ENCODE results near the gene PTPRJ. TPM values are rescaled to one million over a fixed set of nuclear protein-coding genes. Genes with fewer than 3 reads are reported as not detected.
A peak's percentile ranks its signal among the peaks of the same experiment; 100 is the strongest.

PTPRJ gene
- total and polyA plus RNA-seq, 2 donors (not counting 1 experiment from before 2014, with no cell fraction given) = 5.3 to 5.8 TPM

- no peak for TF ChIP-seq EZH2 (IDR thresholded peaks at IDR 0.05; ENCODE audit: low read length, missing control alignments)
- H2AFZ ChIP-seq (ENCODE audit: low read length) = no peak overlapping the region
Measured at GRCh38 chr11:48054994-48055291, 74.6 kb downstream of the PTPRJ start.

GRCh38 chr11:48055292-48056132, 75.2 kb downstream of the PTPRJ start:
- H3K4me1 ChIP-seq (ENCODE audit: control insufficient read depth, extremely low read depth, insufficient read depth, low read length) = peaks cover 16% of the 10 kb centered on the region
- no peaks in the 10 kb centered on the region for H3K36me3 ChIP-seq (ENCODE audit: control insufficient read depth, insufficient read depth, low read length)
- no peak overlapping the region for H3K9ac ChIP-seq (ENCODE audit: insufficient read depth, low read length)
- H4K20me1 ChIP-seq (ENCODE audit: control insufficient read depth, extremely low read depth, insufficient read depth, low read length) = no peaks in the 10 kb centered on the region
- peaks cover 2% of the 10 kb centered on the region for H3K79me2 ChIP-seq (ENCODE audit: control insufficient read depth, insufficient read depth, low read length)
- H2AFZ ChIP-seq (ENCODE audit: low read length) = no peak overlapping the region
- H3K9me3 ChIP-seq (ENCODE audit: control insufficient read depth, insufficient read depth, low read depth, low read length) = no peaks in the 10 kb centered on the region
- H3K4me2 ChIP-seq (ENCODE audit: extremely low read depth, insufficient read depth, low read length) = no peak overlapping the region
- H3K27ac ChIP-seq (ENCODE audit: insufficient read depth, low read length) = no peak overlapping the region
- no peaks in the 10 kb centered on the region for H3K27me3 ChIP-seq (ENCODE audit: control insufficient read depth, insufficient read depth, low read length)
- no peak overlapping the region for H3K4me3 ChIP-seq (replicated peaks in 1 of 4; ENCODE audit: control extremely low read depth in 1 of 4, insufficient read depth in 1 of 4, low read depth in 3 of 4, low read length in 4 of 4)
- DNase-seq (ENCODE audit: low read depth in 2 of 2) = peak in 1 of 2 donors; percentile 92
- TF ChIP-seq CTCF (conservative IDR thresholded peaks at IDR 0.05 in 1 of 2, IDR thresholded peaks at IDR 0.05 in 1 of 2; ENCODE audit: low read depth in 1 of 2, low read length in 2 of 2) = no peak
- no peak for TF ChIP-seq EZH2 (IDR thresholded peaks at IDR 0.05; ENCODE audit: low read length, missing control alignments)

More at GRCh38 chr11:48054994-48055291, 74.6 kb downstream of the PTPRJ start:
- no peak overlapping the region for H3K4me3 ChIP-seq (replicated peaks in 1 of 4; ENCODE audit: control extremely low read depth in 1 of 4, insufficient read depth in 1 of 4, low read depth in 3 of 4, low read length in 4 of 4)
- H3K4me2 ChIP-seq (ENCODE audit: extremely low read depth, insufficient read depth, low read length) = no peak overlapping the region
- H3K27me3 ChIP-seq (ENCODE audit: control insufficient read depth, insufficient read depth, low read length) = no peaks in the 10 kb centered on the region
- no peak for DNase-seq (ENCODE audit: low read depth in 2 of 2)
- H3K79me2 ChIP-seq (ENCODE audit: control insufficient read depth, insufficient read depth, low read length) = peaks cover 2% of the 10 kb centered on the region
- no peaks in the 10 kb centered on the region for H3K9me3 ChIP-seq (ENCODE audit: control insufficient read depth, insufficient read depth, low read depth, low read length)
- H4K20me1 ChIP-seq (ENCODE audit: control insufficient read depth, extremely low read depth, insufficient read depth, low read length) = no peaks in the 10 kb centered on the region
- H3K9ac ChIP-seq (ENCODE audit: insufficient read depth, low read length) = no peak overlapping the region
- H3K4me1 ChIP-seq (ENCODE audit: control insufficient read depth, extremely low read depth, insufficient read depth, low read length) = peaks cover 16% of the 10 kb centered on the region
- H3K36me3 ChIP-seq (ENCODE audit: control insufficient read depth, insufficient read depth, low read length) = no peaks in the 10 kb centered on the region
- no peak overlapping the region for H3K27ac ChIP-seq (ENCODE audit: insufficient read depth, low read length)

GRCh38 chr11:48056325-48057183, 76.2 kb downstream of the PTPRJ start:
- Histone ChIP-seq H2AFZ (ENCODE audit: low read length) (no peak overlapping the region), H3K4me1 (ENCODE audit: control insufficient read depth, extremely low read depth, insufficient read depth, low read length) (peaks cover 19% of the 10 kb centered on the region), H3K79me2 (ENCODE audit: control insufficient read depth, insufficient read depth, low read length) (peaks cover 2% of the 10 kb centered on the region), H3K36me3 (ENCODE audit: control insufficient read depth, insufficient read depth, low read length) (no peaks in the 10 kb centered on the region), H3K4me3 (replicated peaks in 1 of 4; ENCODE audit: control extremely low read depth in 1 of 4, insufficient read depth in 1 of 4, low read depth in 3 of 4, low read length in 4 of 4) (no peak overlapping the region), H4K20me1 (ENCODE audit: control insufficient read depth, extremely low read depth, insufficient read depth, low read length) (no peaks in the 10 kb centered on the region), H3K27ac (ENCODE audit: insufficient read depth, low read length) (no peak overlapping the region), H3K9me3 (ENCODE audit: control insufficient read depth, insufficient read depth, low read depth, low read length) (no peaks in the 10 kb centered on the region), H3K4me2 (ENCODE audit: extremely low read depth, insufficient read depth, low read length) (no peak overlapping the region), H3K27me3 (ENCODE audit: control insufficient read depth, insufficient read depth, low read length) (no peaks in the 10 kb centered on the region), H3K9ac (ENCODE audit: insufficient read depth, low read length) (no peak overlapping the region)
- no peak for TF ChIP-seq CTCF (conservative IDR thresholded peaks at IDR 0.05 in 1 of 2, IDR thresholded peaks at IDR 0.05 in 1 of 2; ENCODE audit: low read depth in 1 of 2, low read length in 2 of 2)
- no peak for TF ChIP-seq EZH2 (IDR thresholded peaks at IDR 0.05; ENCODE audit: low read length, missing control alignments)
- DNase-seq (ENCODE audit: low read depth in 2 of 2) = no peak
